ENCODE measurements around the gene PYHIN1.

PYHIN1 gene
- total RNA-seq = 11.5 to 133 (median 51.8) reads per million in 9 experiments

DNA sequence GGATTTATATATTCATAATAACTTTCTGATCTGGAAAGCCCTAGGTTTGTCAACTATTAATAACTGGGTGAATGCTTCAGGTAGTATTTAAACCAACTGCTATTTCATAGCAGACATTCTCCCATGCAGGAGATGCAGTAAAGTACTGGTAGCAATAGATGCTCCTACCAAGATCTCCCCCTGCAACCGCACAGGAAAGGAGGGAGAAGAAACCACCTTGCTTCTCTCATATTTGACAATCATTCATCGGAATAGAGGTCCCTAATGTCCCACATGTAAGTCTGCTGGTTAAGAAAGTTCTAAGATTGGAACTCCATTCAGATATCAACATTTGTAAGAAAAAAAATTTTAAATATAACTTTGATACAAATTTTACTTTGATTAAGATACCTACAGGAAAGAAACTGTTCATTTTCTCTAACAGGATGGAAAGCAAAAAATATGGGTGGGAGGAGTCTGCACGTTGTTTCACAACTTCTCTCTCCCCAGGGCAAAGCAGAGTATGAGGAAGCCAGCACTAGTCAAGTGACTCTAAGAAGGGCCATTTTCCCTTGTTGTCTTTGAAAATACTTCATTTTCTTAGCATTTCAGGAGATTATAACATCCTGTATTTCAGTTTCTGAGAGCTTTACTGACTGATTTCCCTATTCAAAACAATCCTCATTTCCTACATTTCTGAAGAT, at the start of gene PYHIN1:
TSS of gene PYHIN1 (plus strand) at position 498 of the 683 bp plus-strand sequence. CDS start 5,359 bp downstream, outside the sequence.
- DNase-seq = peak; percentile 29 to 38 (median 33)
- H3K9me3 Mint-ChIP-seq = peaks cover 0 to 2% of the 10 kb centered on the region in 2 donors
- peaks cover 29% of the 10 kb centered on the region for H3K36me3 Mint-ChIP-seq (ENCODE audit: insufficient read depth)
- H3K4me3 Mint-ChIP-seq = peak within 1 kb of the TSS; percentile 87 to 93
- H3K27ac Mint-ChIP-seq = peak within 1 kb of the TSS; percentile 77 to 86
- no peaks in the 10 kb centered on the region for H3K27me3 Mint-ChIP-seq
- ATAC-seq (replicated peaks) = peak; percentile 82
- peaks cover 38 to 57% of the 10 kb centered on the region in 2 donors for H3K4me1 Mint-ChIP-seq (ENCODE audit: low read depth in 2 of 2)

- ATAC-seq (replicated peaks) (no peak), DNase-seq (no peak)
- H3K4me1 Mint-ChIP-seq (ENCODE audit: low read depth in 2 of 2) = peaks cover 0 to 6% of the 10 kb centered on the region in 2 donors
- no peaks in the 10 kb centered on the region for H3K27me3 Mint-ChIP-seq
- no peaks in the 10 kb centered on the region for H3K36me3 Mint-ChIP-seq (ENCODE audit: insufficient read depth)
- peak overlapping the region in 1 of 2 donors; percentile 76 for H3K27ac Mint-ChIP-seq
- H3K9me3 Mint-ChIP-seq = no peaks in the 10 kb centered on the region
- H3K4me3 Mint-ChIP-seq = no peak overlapping the region
Observed at GRCh38 chr1:158893654-158894053, 37.7 kb upstream of the PYHIN1 start.

- peaks cover 3 to 10% of the 10 kb centered on the region in 2 donors for H3K4me1 Mint-ChIP-seq (ENCODE audit: low read depth in 2 of 2)
- H3K36me3 Mint-ChIP-seq (ENCODE audit: insufficient read depth) = no peaks in the 10 kb centered on the region
- DNase-seq = no peak
- H3K9me3 Mint-ChIP-seq = no peaks in the 10 kb centered on the region
- H3K27me3 Mint-ChIP-seq = peaks cover 0 to 12% of the 10 kb centered on the region in 2 donors
- no peak for ATAC-seq (replicated peaks)
- no peak overlapping the region for H3K27ac Mint-ChIP-seq
- H3K4me3 Mint-ChIP-seq = no peak overlapping the region
Observed at GRCh38 chr1:158898722-158899121, 32.6 kb upstream of the PYHIN1 start.

- Mint-ChIP-seq H3K4me1 (ENCODE audit: low read depth in 2 of 2) (peaks cover 3 to 8% of the 10 kb centered on the region in 2 donors), H3K27me3 (peaks cover 0 to 12% of the 10 kb centered on the region in 2 donors), H3K36me3 (ENCODE audit: insufficient read depth) (no peaks in the 10 kb centered on the region), H3K9me3 (no peaks in the 10 kb centered on the region), H3K4me3 (no peak overlapping the region), H3K27ac (no peak overlapping the region)
- ATAC-seq (replicated peaks) (no peak), DNase-seq (no peak)
Observed at GRCh38 chr1:158901623-158902022, 29.7 kb upstream of the PYHIN1 start.

GRCh38 chr1:158916085-158916484, 15.3 kb upstream of the PYHIN1 start:
- ATAC-seq (replicated peaks) = no peak
- H3K27me3 Mint-ChIP-seq = no peaks in the 10 kb centered on the region
- H3K4me1 Mint-ChIP-seq (ENCODE audit: low read depth in 2 of 2) = peaks cover 0 to 4% of the 10 kb centered on the region in 2 donors
- no peak for DNase-seq
- H3K27ac Mint-ChIP-seq = peak overlapping the region in 1 of 2 donors; percentile 17
- H3K9me3 Mint-ChIP-seq = peaks cover 9 to 16% of the 10 kb centered on the region in 2 donors
- no peaks in the 10 kb centered on the region for H3K36me3 Mint-ChIP-seq (ENCODE audit: insufficient read depth)
- no peak overlapping the region for H3K4me3 Mint-ChIP-seq

DNA sequence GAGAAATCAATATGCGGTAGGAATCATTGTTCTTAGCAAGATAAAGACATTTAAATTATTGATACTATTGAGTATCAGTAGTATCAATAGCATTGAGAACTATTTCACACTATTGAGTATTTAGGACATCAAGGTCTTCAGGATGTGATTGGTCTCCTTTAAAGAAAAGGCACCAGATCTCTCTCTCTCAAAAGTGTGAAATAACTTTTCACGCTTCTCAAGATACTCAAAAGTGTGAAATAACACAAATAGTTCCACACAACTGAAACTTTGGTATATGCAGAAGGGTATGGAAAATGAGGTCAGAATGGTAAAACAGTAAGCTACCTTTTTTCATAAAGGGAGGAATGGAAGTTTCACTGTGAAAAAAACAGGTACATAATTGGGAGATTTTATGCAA, 6.7 kb upstream of the PYHIN1 start:
- peaks cover 4% of the 10 kb centered on the region for H3K36me3 Mint-ChIP-seq (ENCODE audit: insufficient read depth)
- peak overlapping the region; percentile 21 to 55 for H3K4me3 Mint-ChIP-seq
- peaks cover 18 to 39% of the 10 kb centered on the region in 2 donors for H3K4me1 Mint-ChIP-seq (ENCODE audit: low read depth in 2 of 2)
- DNase-seq (no peak), ATAC-seq (replicated peaks) (peak; percentile 90)
- H3K27me3 Mint-ChIP-seq = no peaks in the 10 kb centered on the region
- peaks cover 4 to 7% of the 10 kb centered on the region in 2 donors for H3K9me3 Mint-ChIP-seq
- H3K27ac Mint-ChIP-seq = peak overlapping the region; percentile 84 to 87

- ATAC-seq (replicated peaks) = peak; percentile 73
- peak overlapping the region; percentile 77 to 86 for H3K27ac Mint-ChIP-seq
Observed at GRCh38 chr1:158930504-158930903, 848 bp upstream of the PYHIN1 start.

DNA sequence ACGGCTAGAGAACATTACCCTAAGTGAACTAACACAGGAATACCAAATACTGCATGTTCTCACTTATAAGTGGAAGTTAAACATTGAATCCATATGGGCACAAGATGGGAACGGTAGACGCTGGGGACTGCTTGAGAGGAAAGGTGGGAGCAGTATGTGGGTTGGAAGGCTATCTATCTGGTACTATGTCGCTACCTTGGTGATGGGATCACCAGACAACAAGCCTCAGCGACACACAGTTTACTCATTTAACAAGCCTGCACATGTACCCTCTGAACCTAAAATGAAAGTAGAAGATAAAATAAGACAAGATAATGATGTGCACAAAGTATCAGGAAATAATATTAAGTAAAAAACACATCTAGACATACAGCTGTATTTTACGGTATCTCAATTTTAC, 819 bp downstream of the PYHIN1 start:
- Mint-ChIP-seq H3K4me3 (peak overlapping the region; percentile 87 to 93), H3K4me1 (ENCODE audit: low read depth in 2 of 2) (peaks cover 34 to 55% of the 10 kb centered on the region in 2 donors), H3K27ac (peak overlapping the region; percentile 77 to 86), H3K36me3 (ENCODE audit: insufficient read depth) (peaks cover 38% of the 10 kb centered on the region), H3K9me3 (peaks cover 0 to 2% of the 10 kb centered on the region in 2 donors), H3K27me3 (no peaks in the 10 kb centered on the region)
- peak; percentile 28 for ATAC-seq (replicated peaks)
- DNase-seq = peak in 1 of 3 experiments; percentile 12

More at GRCh38 chr1:158930504-158930903, 848 bp upstream of the PYHIN1 start:
- Mint-ChIP-seq H3K4me3 (peak overlapping the region; percentile 87 to 93), H3K9me3 (peaks cover 0 to 2% of the 10 kb centered on the region in 2 donors), H3K27me3 (no peaks in the 10 kb centered on the region), H3K4me1 (ENCODE audit: low read depth in 2 of 2) (peaks cover 35 to 58% of the 10 kb centered on the region in 2 donors), H3K36me3 (ENCODE audit: insufficient read depth) (peaks cover 26% of the 10 kb centered on the region)
- DNase-seq = peak; percentile 42 to 48 (median 42)

DNA sequence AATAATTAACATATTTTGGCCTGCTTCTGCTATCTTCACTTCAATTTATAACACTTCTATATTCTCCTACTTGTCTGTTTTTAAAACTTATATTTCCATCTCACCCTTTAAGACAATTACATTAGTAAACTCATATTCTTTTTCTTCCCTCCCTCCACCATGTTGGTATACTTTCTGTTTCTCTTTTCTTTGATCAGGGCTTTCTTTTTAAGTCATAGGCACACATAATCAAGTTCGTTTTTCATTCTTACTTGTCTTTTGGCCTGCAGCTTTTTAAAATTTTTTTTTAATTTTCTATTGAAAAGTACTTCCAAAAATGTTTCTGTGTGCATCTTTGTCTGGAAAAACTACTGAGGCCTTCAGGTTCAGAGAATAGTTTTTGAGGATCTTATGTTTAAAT, 2.3 kb downstream of the PYHIN1 start:
- peak overlapping the region; percentile 44 to 70 for H3K27ac Mint-ChIP-seq
- peaks cover 34 to 60% of the 10 kb centered on the region in 2 donors for H3K4me1 Mint-ChIP-seq (ENCODE audit: low read depth in 2 of 2)
- peaks cover 0 to 2% of the 10 kb centered on the region in 2 donors for H3K9me3 Mint-ChIP-seq
- DNase-seq = no peak
- no peaks in the 10 kb centered on the region for H3K27me3 Mint-ChIP-seq
- peaks cover 51% of the 10 kb centered on the region for H3K36me3 Mint-ChIP-seq (ENCODE audit: insufficient read depth)
- peak overlapping the region; percentile 87 to 93 for H3K4me3 Mint-ChIP-seq
- no peak for ATAC-seq (replicated peaks)

- H3K36me3 Mint-ChIP-seq (ENCODE audit: insufficient read depth) = peaks cover 79% of the 10 kb centered on the region
- H3K27me3 Mint-ChIP-seq = no peaks in the 10 kb centered on the region
- H3K4me1 Mint-ChIP-seq (ENCODE audit: low read depth in 2 of 2) = peaks cover 36 to 76% of the 10 kb centered on the region in 2 donors
- ATAC-seq (replicated peaks) (no peak), DNase-seq (no peak)
- H3K4me3 Mint-ChIP-seq = peak overlapping the region in 1 of 2 donors; percentile 44
- peak overlapping the region; percentile 39 to 79 for H3K27ac Mint-ChIP-seq
- H3K9me3 Mint-ChIP-seq = no peaks in the 10 kb centered on the region
Observed at GRCh38 chr1:158939180-158939579, 7.8 kb downstream of the PYHIN1 start.

GRCh38 chr1:158941317-158941716, 10.0 kb downstream of the PYHIN1 start:
- Mint-ChIP-seq H3K27ac (peak overlapping the region; percentile 74 to 84), H3K4me1 (ENCODE audit: low read depth in 2 of 2) (peaks cover 33 to 76% of the 10 kb centered on the region in 2 donors), H3K27me3 (no peaks in the 10 kb centered on the region), H3K4me3 (peak overlapping the region in 1 of 2 donors; percentile 16), H3K9me3 (no peaks in the 10 kb centered on the region), H3K36me3 (ENCODE audit: insufficient read depth) (peaks cover 92% of the 10 kb centered on the region)
- peak; percentile 44 for ATAC-seq (replicated peaks)
- DNase-seq = no peak

DNA sequence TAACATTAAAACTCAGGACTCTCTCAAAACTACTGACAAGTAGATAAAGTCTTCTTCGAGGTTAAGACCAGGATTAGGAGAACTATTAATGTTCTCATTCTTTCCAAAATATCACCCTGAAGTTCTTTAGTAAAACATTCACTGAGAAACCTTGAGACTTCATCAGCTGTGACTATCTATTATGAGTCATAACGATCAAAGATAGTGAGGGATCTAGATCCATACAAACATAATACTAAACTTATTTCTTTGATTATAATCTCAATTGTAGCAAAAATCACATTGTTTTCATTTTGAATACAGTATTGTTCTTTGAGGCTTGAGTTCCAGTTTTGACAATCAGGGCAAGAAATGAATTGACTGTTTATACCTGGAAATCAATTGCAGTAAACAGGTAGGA, 11.1 kb downstream of the PYHIN1 start:
- Mint-ChIP-seq H3K36me3 (ENCODE audit: insufficient read depth) (peaks cover 92% of the 10 kb centered on the region), H3K4me1 (ENCODE audit: low read depth in 2 of 2) (peaks cover 37 to 79% of the 10 kb centered on the region in 2 donors), H3K4me3 (peak overlapping the region in 1 of 2 donors; percentile 42), H3K27me3 (no peaks in the 10 kb centered on the region), H3K9me3 (no peaks in the 10 kb centered on the region), H3K27ac (no peak overlapping the region)
- ATAC-seq (replicated peaks) (no peak), DNase-seq (no peak)

GRCh38 chr1:158943059-158943458, 11.7 kb downstream of the PYHIN1 start:
- H3K27ac Mint-ChIP-seq = peak overlapping the region in 1 of 2 donors; percentile 8
- peaks cover 92% of the 10 kb centered on the region for H3K36me3 Mint-ChIP-seq (ENCODE audit: insufficient read depth)
- ATAC-seq (replicated peaks) = no peak
- H3K4me3 Mint-ChIP-seq = peak overlapping the region in 1 of 2 donors; percentile 9
- H3K27me3 Mint-ChIP-seq = no peaks in the 10 kb centered on the region
- DNase-seq = no peak
- no peaks in the 10 kb centered on the region for H3K9me3 Mint-ChIP-seq
- peaks cover 41 to 79% of the 10 kb centered on the region in 2 donors for H3K4me1 Mint-ChIP-seq (ENCODE audit: low read depth in 2 of 2)

GRCh38 chr1:158945061-158945460, 13.7 kb downstream of the PYHIN1 start:
- H3K4me3 Mint-ChIP-seq = peak overlapping the region in 1 of 2 donors; percentile 52
- peaks cover 92% of the 10 kb centered on the region for H3K36me3 Mint-ChIP-seq (ENCODE audit: insufficient read depth)
- ATAC-seq (replicated peaks) (no peak), DNase-seq (no peak)
- peaks cover 41 to 76% of the 10 kb centered on the region in 2 donors for H3K4me1 Mint-ChIP-seq (ENCODE audit: low read depth in 2 of 2)
- no peaks in the 10 kb centered on the region for H3K9me3 Mint-ChIP-seq
- H3K27me3 Mint-ChIP-seq = no peaks in the 10 kb centered on the region
- peak overlapping the region; percentile 49 to 88 for H3K27ac Mint-ChIP-seq

Measured in effector memory CD8-positive, alpha-beta T cell (primary cell).